Measurements from ENCODE around the gene SPAG4.
A peak's percentile ranks its signal among the peaks of the same experiment; 100 is the strongest.

Gene SPAG4

DNA sequence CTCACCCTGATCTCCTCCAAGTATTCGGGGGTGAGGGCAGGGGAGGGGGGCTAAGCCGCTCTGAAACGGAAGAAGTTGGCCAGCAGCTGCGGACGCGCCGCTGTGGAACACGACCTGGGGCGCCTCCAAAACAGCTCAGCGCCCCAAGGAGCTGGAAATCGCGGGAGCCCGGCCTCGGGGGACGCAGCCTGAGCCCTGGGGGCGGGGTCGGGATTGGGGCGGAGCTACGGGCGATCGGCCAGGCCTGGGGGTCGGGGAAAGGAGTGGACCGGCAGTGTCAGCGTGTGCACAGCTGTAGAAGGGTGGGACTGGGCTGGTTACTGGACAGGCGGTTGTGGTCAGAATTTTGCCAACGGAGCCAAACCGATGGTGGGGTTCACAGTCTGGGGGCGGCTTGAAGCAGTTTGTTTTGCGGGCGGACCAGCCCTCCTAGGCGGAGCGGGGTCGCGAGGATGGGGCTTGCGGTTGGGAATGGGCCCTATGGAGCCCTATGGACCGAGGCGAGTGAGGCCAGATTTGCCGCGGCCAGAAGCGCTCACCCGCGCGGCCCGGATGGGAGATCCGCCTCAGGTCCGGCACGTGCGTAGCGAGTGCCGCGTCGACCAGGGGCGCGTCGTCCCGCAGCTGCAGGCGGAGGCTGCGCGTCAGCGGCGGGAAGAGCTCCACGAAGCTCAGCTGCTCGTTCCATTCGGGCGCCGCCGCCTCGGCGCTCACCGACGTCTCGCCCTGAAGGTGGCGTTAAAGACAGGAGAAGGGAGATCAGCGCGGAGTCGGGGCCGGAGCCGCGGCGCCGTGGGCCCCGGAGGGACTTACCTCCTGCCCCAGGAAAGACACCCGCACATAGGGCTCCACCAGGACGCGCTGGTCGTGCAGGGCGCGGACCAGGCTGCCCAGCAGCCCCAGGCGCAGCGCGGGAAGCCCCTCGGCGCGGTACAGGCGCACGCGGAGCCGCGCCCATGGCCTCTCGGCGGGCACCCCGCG is 14.3 kb upstream of the SPAG4 start:
- peak; percentile 88 to 90 for DNase-seq (ENCODE audit: low read depth in 1 of 2, low spot score in 1 of 2)
- TF ChIP-seq JUND (IDR thresholded peaks at IDR 0.05; ENCODE audit: low read depth) = no peak
- in situ Hi-C loops (cut with HindIII; ENCODE audit: low pct_unique_long_range_greater_than_20kb, low sequenced_read_pairs) = no loop called here

DNA sequence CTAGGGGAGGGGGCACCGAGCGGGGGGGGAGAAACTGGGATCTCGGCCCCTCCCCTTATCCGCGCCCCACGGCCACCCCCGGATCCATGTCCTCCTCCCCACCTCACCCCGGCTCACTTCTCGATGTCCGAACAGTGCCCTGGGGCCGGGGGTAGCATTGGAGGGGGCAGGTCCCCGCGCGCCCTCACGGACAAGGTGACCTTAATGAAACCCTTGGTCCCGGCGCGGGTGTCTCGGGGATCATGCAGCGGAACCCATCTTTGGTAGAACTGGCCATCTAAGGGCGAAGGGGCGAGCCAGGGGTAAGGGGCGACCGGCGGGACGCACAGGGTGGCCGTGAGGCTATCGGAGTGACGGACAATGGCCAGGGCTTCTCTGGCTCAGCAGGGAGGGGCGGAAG is 13.6 kb upstream of the SPAG4 start:
- DNase-seq (ENCODE audit: low read depth in 1 of 2, low spot score in 1 of 2) = no peak
- in situ Hi-C loops (cut with HindIII; ENCODE audit: low pct_unique_long_range_greater_than_20kb, low sequenced_read_pairs) = no loop called here

DNA sequence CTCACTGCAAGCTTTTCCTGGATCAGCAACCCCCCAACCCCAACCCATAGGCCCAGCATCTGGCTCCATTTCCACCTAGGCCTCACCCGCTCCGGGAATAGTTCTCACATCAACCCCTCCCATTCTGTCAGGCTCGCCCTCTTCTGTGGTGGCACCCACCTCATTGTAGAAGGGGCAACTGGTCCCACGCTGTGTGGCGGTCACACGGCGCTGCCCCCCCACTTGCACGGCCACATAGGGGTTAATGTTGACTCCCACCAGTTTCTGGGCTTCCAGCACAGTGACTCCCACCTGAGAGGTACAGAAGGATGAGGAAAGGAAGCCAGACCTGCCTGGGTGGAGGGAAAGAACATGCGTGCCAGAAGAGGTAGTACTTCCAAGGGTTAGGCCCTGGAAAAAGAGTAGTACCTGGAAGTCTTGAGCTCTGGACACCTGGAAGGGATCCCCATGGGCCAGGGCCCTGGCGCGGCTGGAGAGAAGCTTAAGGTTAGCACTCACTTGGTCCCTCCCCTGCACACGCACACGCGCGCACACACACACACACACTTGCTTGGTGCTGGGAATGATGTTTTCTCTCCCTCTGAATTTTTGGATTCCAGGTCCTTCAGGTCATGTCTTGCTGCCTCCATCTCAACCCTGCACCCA is 12.7 kb upstream of the SPAG4 start:
- no peak for DNase-seq (ENCODE audit: low read depth in 1 of 2, low spot score in 1 of 2)
- in situ Hi-C loops (cut with HindIII; ENCODE audit: low pct_unique_long_range_greater_than_20kb, low sequenced_read_pairs) = no loop called here

More for the DNA sequence above, 13.6 kb upstream of the SPAG4 start:
- no peak for TF ChIP-seq JUND (IDR thresholded peaks at IDR 0.05; ENCODE audit: low read depth)

DNA sequence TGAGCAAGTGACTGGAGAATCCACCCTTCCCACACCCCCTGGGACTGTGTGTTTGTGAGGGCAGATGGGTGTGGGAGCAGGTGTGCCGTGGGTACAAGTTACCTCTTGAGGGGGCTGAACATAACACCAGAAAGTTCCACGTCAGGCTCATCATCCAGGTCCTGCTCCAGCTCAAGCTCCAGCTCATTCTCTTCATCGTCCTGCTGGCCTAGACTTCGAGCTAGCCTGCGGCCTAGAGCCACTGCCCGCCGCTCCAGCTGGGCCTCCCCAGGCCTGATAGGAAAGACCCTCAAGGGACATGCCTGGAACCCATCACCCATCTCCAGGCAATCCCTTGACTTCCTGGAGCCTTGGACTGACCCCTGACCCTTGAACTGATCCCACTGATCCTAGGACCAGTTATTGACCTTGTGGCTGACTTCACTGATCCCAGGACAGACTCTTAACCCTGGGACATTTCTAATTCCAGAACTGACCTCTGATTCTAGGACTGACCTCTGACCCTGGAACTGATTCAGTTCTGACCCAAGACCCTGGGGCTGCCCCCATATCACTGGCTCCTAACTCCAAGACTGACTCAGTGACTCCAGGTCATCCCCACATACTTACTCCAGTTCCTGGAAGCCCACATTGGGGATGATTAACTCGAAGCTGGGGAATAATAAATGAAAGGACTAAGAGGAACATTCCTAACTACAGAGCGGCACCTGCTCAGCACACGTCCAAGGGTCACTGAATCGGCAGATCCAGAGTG is 11.8 kb upstream of the SPAG4 start:
- TF ChIP-seq JUND (IDR thresholded peaks at IDR 0.05; ENCODE audit: low read depth) = no peak
- DNase-seq (ENCODE audit: low read depth in 1 of 2, low spot score in 1 of 2) = no peak
- in situ Hi-C loops (cut with HindIII; ENCODE audit: low pct_unique_long_range_greater_than_20kb, low sequenced_read_pairs) = no loop called here

More for the DNA sequence above, 12.7 kb upstream of the SPAG4 start:
- no peak for TF ChIP-seq JUND (IDR thresholded peaks at IDR 0.05; ENCODE audit: low read depth)

DNA sequence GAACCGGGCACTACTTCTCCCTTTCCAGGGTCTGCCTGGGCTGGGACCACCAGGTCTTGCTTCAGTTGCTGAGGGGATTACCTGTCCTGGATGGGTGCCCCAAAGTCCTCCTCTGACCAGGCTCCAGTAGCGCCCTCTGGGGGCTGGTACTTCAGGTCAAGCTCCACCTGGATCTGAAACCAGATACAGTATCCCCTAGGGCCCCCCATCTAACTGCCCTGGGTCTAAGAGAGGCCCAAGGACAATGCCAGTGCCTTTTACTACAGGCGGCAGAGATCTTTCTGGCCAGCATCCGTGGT is 11.2 kb upstream of the SPAG4 start:
- DNase-seq (ENCODE audit: low read depth in 1 of 2, low spot score in 1 of 2) = peak in 1 of 2 experiments; percentile 48
- in situ Hi-C loops (cut with HindIII; ENCODE audit: low pct_unique_long_range_greater_than_20kb, low sequenced_read_pairs) = no loop called here

DNA sequence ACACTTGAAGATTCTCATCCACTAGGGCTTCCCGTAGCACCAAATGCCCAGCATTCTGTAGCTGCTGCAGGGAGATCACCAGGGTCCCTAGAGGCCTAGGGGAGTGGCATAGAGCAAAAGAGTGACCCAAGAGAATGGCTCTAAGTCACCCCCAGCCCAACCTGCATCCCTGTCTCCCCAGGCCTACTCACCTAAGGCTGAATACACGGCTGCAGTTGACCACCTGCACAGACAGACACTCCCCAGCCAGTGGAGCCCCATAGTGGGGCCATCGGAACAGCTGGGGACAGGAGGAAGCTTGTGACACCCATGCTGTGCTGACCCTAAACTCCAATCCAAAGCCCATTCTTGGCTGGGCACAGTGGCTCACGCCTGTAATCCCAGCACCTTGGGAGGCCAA is 9.5 kb upstream of the SPAG4 start:
- no peak for TF ChIP-seq JUND (IDR thresholded peaks at IDR 0.05; ENCODE audit: low read depth)
- DNase-seq (ENCODE audit: low read depth in 1 of 2, low spot score in 1 of 2) = no peak
- in situ Hi-C loops (cut with HindIII; ENCODE audit: low pct_unique_long_range_greater_than_20kb, low sequenced_read_pairs) = no loop called here

More for the DNA sequence above, 11.2 kb upstream of the SPAG4 start:
- TF ChIP-seq JUND (IDR thresholded peaks at IDR 0.05; ENCODE audit: low read depth) = no peak

DNA sequence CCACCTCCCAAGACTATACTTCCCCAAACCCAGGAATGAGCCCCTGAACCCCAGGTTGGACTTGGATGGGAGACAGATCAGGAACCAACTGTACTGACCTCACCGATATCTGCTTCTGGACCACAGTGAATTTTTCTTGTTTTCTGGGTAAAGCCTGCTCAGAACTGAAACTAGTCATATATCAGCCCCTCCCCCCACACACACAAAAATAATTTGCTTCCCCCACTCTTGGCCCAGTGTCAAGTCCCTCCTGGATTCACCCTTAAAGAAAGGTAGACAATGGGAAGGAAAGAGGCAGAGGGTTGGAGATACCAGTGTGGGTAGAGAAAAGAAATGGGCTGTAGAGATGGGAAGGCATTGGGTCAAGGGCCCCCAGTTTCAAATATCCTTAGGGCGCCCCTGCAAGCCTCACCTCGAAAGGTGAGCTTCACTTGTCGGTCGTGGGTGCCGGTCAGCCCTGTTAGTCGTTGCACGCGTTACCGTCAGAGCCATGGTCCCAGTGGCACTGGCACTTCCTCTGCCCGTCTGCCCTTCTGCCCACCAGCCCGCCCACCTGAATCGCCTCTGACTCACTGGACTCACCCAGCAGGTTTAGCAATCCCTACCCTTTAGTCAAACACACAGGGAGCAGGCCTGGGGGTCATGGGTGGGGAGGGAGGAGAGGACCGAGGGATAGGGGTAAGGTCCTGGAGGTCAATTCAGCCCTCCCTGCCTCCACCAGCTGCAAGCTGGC is 8.5 kb upstream of the SPAG4 start:
- in situ Hi-C loops (cut with HindIII; ENCODE audit: low pct_unique_long_range_greater_than_20kb, low sequenced_read_pairs) = no loop called here
- TF ChIP-seq JUND (IDR thresholded peaks at IDR 0.05; ENCODE audit: low read depth) = no peak
- DNase-seq (ENCODE audit: low read depth in 1 of 2, low spot score in 1 of 2) = no peak

DNA sequence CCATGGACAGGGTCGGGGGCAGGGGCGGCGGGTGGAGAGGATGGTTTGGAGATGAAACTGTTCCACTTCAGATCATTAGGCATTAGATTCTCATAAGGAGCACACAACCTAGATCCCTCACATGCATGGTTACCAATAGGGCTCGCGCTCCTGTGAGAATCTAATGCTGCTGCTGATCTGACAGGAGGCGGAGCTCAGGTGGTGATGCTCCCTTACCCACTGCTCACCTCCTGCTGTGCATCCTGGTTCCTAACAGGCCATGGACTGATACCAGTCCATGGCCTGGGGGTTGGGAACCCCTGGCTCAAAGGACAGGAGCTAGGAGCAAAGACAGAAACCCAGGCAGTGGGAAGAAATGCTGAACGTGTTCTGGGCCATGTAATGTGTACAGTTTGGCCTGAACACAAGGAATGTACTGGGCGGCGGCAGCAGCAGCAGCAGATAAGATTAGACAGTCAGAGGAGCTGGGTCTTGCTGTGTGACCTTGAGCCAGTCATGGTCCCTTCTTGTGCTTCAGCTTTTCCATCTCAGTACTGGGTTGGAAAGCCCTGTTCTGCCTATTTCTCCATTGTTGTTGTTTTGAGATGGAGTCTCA is 4.7 kb upstream of the SPAG4 start:
- no peak for TF ChIP-seq JUND (IDR thresholded peaks at IDR 0.05; ENCODE audit: low read depth)
- in situ Hi-C loops (cut with HindIII; ENCODE audit: low pct_unique_long_range_greater_than_20kb, low sequenced_read_pairs) = no loop called here
- DNase-seq (ENCODE audit: low read depth in 1 of 2, low spot score in 1 of 2) = no peak

DNA sequence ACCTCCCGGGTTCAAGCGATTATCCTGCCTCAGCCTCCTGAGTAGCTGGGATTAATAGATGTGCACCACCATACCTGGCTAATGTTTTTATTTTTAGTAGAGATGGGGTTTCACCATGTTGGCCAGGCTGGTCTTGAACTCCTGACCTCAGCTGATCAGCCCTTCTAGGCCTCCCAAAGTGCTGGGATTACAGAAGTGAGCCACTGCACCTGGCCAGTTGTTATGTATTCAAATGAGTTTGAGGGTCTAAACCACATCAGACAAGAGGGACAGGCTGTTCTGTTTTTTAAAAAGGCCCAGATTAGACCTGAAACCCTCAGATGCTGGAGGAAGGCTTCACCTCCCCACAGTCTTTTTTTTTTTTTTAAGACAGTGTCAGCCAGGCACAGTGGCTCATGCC is 4.1 kb upstream of the SPAG4 start:
- no peak for DNase-seq (ENCODE audit: low read depth in 1 of 2, low spot score in 1 of 2)
- in situ Hi-C loops (cut with HindIII; ENCODE audit: low pct_unique_long_range_greater_than_20kb, low sequenced_read_pairs) = no loop called here
- no peak for TF ChIP-seq JUND (IDR thresholded peaks at IDR 0.05; ENCODE audit: low read depth)

DNA sequence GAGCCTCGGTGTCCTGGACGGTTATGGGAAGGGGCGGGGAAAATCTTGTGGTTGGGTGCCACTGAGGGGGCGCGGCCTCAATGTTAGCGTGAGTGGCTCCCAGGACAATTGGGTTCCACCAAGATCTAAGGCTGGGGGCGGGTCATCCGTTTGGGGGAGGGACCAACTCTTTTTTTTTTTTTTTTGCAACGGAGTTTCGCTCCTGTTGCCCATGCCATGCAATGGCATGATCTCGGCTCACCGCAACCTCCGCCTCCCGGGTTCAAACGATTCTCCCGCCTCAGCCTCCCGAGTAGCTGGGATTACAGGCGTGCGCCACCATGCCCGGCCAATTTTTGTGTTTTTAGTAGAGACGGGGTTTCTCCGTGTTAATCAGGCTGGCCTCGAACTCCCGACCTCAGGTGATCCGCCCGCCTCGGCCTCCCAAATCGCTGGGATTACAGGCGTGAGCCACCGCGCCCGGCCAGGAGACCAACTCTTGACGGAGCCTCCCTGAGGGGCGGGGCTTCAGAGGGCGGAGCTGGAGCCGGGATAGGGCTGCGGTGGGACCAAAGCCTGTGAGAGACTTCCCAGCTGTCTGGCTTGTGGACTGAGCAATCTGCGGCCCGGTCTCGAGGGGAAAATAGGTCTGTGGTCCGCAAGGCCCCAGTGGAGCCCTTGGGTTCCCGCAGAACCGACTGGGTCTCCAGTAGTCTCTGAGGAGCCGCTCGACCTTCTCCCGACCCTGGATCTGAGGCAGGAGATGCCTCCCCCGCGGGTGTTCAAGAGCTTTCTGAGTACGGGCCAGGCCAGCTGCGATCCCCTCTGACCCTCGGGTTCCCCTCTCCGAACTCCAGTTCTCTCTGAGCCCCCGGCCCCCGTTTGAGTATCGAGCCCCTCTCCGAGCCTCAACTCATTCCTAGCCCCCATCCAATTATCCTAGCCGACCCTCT is 1.1 kb downstream of the SPAG4 start:
- peak; percentile 99 to 100 for DNase-seq (ENCODE audit: low read depth in 1 of 2, low spot score in 1 of 2)
- in situ Hi-C loops (cut with HindIII; ENCODE audit: low pct_unique_long_range_greater_than_20kb, low sequenced_read_pairs) = no loop called here
- no peak for TF ChIP-seq JUND (IDR thresholded peaks at IDR 0.05; ENCODE audit: low read depth)

Data from T47D (cell line).